GM21786 (cell line): ENCODE results near the gene FYCO1.

Experiments
- ATAC-seq: cut with Tn5 transposase; IDR thresholded peaks from one replicate; pipeline ENCODE4 v1.9.1; 2021; ENCODE audit not compliant: unreplicated experiment

Gene FYCO1

GRCh38 chr3:45984331-45985312 lies 11.0 kb downstream of the FYCO1 start:
- no peak for ATAC-seq

GRCh38 chr3:45983770-45984169 lies 11.9 kb downstream of the FYCO1 start:
- ATAC-seq, result no peak

- ATAC-seq, result no peak
Observed at GRCh38 chr3:45981346-45982074, 14.1 kb downstream of the FYCO1 start.

- ATAC-seq, result no peak
Observed at GRCh38 chr3:45980819-45981218, 14.8 kb downstream of the FYCO1 start.

GRCh38 chr3:45980229-45980813 lies 15.3 kb downstream of the FYCO1 start:
- ATAC-seq, result no peak

GRCh38 chr3:45979378-45979777 lies 16.2 kb downstream of the FYCO1 start:
- ATAC-seq, result no peak

- no peak for ATAC-seq
Observed at GRCh38 chr3:45978006-45978761, 17.4 kb downstream of the FYCO1 start.

- no peak for ATAC-seq
Observed at GRCh38 chr3:45976191-45977091, 19.2 kb downstream of the FYCO1 start.

- no peak for ATAC-seq
Observed at GRCh38 chr3:45975686-45976085, 19.9 kb downstream of the FYCO1 start.

GRCh38 chr3:45974686-45975085 lies 20.9 kb downstream of the FYCO1 start:
- ATAC-seq, result no peak

- ATAC-seq, result no peak
Observed at GRCh38 chr3:45972534-45973402, 22.9 kb downstream of the FYCO1 start.

- ATAC-seq, result no peak
Observed at GRCh38 chr3:45969953-45970352, 25.7 kb downstream of the FYCO1 start.

- ATAC-seq, result no peak
Observed at GRCh38 chr3:45969116-45969515, 26.5 kb downstream of the FYCO1 start.

GRCh38 chr3:45968706-45969105 lies 26.9 kb downstream of the FYCO1 start:
- ATAC-seq, result no peak

GRCh38 chr3:45968149-45968548 lies 27.5 kb downstream of the FYCO1 start:
- no peak for ATAC-seq

GRCh38 chr3:45967724-45968123 lies 27.9 kb downstream of the FYCO1 start:
- no peak for ATAC-seq

- ATAC-seq, result no peak
Observed at GRCh38 chr3:45966950-45967640, 28.5 kb downstream of the FYCO1 start.

- ATAC-seq, result no peak
Observed at GRCh38 chr3:45966371-45966791, 29.2 kb downstream of the FYCO1 start.
